DMS79 (cell line): ENCODE data around the gene SYNE3.
"Not testable (repeated sequence)": the region's sequence is repeated elsewhere in the genome, so short reads cannot be mapped to it uniquely, and the experiment has no call there.

ENCODE experiments used
- DNase-seq: peaks from one replicate; lab custom pipeline; 2025; lab: John Stamatoyannopoulos, UW

Gene SYNE3

DNA sequence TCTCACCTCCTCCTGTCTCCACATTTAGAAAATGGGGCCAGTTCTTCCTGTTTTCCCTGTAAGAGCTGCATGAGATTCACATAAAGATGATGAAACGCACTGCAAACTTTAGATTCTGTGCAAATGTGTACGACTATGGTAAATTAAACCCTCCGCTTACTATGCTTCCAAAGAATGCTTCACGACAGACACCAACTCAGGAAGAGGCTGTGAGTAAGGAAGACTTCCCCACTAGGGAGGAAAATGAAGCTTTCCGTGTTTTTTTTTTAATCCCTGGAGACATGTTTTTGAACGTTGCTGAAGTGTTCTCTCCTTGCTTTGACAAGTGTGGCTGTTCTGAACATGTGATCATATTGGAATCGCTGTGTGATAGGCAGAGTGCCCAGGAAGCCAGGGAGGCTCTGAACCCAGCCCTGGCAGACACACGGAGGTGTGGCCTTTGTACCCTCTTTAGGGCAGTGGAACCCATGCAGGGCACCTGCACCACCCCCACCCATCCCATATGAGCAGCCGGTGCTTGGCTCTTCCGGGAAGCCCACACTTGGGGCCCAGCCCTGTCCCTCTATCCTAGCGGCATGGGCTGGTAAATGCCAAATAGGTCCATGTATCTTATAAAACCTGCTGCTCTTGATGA lies 7.5 kb upstream of the SYNE3 start:
- peak; percentile 80 for DNase-seq

DNA sequence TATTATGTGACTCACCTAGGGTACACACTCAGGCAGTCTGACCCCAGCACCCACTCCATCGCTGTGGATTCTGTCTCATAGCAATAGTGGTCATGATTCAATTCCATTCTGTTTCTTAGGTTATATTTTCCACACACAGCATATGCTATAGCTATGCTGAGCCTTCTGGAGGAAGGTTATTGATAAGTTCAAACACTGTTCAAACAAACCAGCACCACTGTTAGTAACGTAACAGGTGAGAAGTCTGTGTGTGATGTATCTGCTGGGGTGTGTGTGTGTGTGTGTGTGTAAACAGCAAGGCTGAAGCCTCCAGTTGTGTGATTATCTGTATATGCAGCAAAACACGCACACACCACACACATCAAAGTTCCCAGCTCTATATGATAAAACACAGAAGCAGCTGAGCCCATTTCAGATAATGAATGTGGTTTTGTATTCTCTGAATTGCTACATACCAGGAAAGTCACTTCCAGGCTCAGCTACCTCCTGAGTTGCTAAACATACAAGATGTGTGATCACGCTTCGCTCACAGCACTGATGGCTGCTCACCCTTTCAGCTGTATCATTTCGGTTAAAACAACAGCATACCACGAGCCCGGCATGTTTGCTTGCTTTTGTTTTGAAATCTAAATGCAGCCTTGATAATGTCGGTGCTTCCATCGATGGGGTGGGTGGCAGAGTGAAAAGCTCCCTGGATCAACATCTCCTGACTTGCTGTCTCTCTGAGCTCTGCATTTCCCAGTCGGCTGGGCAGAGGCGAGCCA lies 6.8 kb upstream of the SYNE3 start:
- DNase-seq, result no peak

DNA sequence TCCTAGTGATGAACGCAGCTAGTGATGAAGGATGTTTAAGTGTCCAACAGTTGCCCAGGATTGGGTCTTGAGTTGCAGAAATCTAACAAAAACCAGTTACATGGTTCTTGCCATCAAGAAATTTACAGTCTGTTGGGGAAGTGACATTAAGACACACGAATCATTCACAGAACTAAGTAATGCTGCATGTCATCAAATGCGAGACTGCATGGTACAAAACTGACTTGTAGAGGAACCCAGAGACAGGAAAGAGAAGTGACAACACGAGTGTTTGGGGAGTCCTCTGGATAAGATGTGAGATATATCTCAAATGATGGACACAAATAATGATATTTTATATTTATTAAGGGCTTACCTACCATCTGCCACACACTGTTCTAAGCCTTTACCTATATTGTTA lies 6.1 kb upstream of the SYNE3 start:
- no peak for DNase-seq

DNA sequence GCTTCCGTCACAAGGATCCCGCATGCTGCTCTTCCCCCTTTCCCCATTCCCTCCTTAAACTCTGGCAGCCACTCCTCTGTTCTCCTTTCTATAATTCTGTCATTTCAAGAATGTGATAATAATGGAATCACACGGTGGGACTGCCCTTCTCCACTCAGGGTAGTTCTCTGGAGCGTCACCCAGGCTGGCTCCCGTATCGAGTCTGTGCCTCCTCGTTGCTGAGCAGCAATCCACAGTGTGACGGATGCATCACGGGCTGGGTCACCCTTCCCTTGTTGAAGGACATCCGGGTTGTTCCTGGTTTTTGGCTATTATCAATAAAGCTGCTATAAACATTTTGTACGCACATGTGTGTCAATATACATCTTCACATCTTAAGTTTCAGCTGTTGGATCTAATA lies 5.7 kb upstream of the SYNE3 start:
- no peak for DNase-seq

DNA sequence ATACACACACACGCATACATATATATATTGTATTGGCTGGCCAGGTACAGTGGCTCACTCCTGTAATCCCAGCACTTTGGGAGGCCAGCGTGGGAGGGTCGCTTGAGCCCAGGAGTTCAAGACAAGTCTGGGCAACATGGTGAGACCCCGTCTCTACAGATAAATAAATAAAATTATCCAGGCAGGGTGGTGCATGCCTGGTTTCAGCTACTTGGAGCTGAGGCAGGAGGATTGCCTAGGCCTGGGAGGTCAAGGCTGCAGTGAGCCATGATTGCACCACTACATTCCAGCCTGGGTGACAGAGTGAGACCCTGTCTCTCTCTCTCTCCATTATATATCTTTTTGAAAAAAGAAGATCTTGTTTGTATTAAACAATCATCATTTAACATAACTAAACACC lies 4.6 kb upstream of the SYNE3 start:
- DNase-seq, result no peak

DNA sequence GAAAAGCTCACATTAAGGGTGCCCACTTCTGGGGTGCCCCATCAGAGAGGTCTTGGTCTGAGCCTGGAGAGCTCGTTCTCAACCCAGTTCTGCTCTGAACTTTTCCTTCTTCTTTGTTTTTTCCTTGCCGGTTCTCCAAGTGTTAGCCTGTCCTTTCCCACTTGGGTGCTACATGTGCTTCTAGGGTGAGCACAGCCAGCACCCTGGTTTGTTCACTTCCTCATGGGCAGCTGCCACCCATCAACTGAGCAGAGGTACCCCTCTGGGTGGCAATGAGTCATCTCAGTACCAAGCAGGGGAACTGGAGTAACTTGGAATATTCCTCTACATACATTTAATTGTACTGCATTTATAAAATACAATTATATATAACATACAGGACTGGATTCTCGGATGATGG lies 3.9 kb upstream of the SYNE3 start:
- no peak for DNase-seq

- DNase-seq, result no peak
These were observed 3.2 kb upstream of the SYNE3 start for GRCh38 chr14:95519699-95520098.

GRCh38 chr14:95518045-95518751 lies 1.7 kb upstream of the SYNE3 start:
- DNase-seq, result no peak

DNA sequence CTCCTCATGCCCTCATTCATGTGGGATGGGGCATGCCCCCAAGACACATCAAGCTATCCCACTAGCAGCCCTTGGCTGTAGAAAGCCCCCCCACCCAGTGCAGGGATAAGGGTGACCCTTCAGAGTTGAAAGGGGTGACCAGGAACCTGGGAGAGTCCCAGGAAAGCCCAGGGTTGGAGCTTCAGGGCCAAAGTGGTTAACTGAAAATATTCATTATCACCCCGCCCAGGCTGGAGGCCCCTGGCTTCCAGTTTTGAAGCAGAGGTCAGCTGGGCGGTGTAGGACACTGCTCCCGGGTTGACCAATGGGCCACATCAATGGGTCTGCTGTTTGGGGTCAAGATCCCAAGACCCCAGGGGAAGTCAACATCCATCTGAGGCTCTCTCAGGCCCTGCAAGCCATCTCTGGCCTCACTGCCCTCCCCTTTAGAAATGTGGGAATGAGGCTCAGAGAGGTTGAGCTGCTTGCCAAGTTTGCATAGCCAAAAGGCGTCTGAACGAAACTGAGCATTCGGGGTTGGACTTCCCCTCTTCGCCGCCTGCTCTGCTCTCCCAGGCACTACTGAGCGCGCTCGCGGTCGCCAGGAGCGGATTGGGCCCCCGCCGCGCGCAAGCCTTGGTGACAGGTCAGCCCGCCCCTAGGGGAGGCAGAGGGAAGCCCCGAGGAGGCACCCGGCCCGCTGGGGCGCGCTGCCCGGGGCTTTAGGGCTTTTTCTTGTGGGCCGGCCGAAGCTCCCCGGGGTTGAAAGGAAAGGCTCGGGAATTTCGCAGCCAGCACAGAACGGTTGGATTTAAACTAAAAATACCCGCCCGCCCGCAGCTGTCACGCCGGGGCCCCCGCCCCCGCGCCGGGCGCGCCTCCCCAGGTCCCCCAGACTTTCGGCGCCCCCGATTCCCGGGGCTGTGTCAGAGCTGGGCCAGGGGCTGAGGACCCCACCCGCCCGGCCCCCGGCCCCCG lies 576 bp downstream of the SYNE3 start:
- DNase-seq, result peak; percentile 61

- DNase-seq, result peak; percentile 97
These were observed 1.4 kb downstream of the SYNE3 start for GRCh38 chr14:95515080-95515489.

DNA sequence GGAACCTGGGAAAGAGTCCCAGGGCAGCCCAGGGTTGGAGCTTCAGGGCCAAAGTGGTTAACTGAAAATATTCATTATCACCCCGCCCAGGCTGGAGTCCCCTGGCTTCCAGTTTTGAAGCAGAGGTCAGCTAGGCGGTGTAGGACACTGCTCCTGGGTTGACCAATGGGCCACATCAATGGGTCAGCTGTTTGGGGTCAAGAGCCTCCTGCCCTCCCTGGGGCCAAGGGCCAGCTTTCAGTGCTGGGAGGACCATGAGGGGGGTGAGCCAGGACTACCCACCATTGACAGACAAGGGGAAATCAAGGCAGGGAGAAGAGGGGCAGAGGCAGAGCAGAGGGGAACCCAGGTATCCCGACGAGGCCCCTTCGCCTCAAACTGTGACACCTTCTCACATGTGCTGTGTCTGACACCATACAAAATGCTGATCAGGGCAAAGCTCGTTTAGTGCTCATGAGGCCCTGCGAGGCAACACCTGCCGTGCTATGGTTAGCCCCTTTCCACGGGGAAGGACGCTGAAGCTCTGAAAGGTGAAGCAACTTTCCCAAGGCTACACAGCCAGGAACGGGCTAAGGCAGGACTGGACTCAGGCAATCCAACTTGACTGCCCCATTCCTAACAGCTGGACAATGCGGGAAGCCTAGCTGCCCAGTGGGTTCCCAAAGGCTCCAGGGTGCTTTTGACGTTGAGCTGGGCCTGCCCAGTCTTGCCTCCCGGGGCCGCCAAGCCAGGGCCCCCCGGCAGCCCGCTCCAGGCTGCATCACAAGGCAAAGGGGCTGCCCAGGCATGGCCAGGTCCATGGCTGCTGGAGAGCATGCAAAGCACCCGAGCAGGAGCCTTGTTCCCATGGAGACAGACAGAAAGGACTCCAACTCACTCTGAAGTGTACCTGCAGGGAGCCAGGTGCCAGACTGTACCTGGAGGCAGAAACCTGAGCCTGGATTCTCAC lies 2.0 kb downstream of the SYNE3 start:
- peak; percentile 99 for DNase-seq

GRCh38 chr14:95513291-95513690 lies 3.2 kb downstream of the SYNE3 start:
- DNase-seq, result no peak

- DNase-seq, result no peak
These were observed 4.8 kb downstream of the SYNE3 start for GRCh38 chr14:95511687-95512086.

- no peak for DNase-seq
These were observed 5.6 kb downstream of the SYNE3 start for GRCh38 chr14:95510804-95511203.

DNA sequence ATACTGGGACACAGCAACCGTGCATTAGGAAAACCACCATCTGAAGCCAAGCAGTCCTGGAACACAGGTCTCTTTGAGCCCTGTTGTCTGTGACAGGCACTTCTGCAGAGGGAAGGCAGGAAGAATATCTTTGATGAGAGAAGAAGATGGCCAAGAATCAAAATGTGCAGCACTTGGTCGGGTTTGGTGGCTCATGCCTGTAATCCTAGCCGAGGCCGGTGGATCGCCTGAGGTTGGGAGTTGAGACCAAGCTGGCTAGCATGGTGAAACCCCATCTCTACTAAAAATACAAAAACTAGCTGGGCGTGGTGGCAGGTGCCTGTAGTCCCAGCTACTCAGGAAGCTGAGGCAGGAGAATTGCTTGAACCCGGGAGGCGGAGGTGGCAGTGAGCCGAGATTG lies 6.1 kb downstream of the SYNE3 start:
- not testable (repeated sequence) for DNase-seq

GRCh38 chr14:95509495-95509894 lies 7.0 kb downstream of the SYNE3 start:
- no peak for DNase-seq

- DNase-seq, result no peak
These were observed 8.1 kb downstream of the SYNE3 start for GRCh38 chr14:95508377-95508776.

DNA sequence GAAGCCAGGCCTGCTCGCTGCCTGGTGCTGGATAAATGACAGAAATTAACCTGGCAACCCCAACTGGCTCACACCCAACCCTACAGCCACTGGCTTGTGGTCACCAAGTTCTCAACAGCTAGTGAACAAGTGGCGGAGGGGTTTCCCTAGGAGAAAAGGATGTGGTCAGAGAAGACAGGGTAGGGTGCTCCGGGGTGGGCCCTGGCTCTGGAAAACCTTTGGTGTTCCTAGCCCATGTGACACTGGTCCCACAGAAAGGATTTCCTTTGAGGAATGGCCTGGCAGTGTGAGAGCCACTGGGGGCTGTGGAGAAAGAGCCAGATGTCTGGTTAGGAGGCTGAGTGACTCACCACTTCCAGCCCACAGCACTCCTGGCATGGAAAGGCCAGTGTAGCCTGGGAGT lies 8.7 kb downstream of the SYNE3 start:
- DNase-seq, result peak; percentile 36

- DNase-seq, result no peak
These were observed 9.3 kb downstream of the SYNE3 start for GRCh38 chr14:95507174-95507573.

GRCh38 chr14:95505030-95505589 lies 11.3 kb downstream of the SYNE3 start:
- DNase-seq, result no peak
